GM12878 (cell line): ENCODE results near the gene PRMT1. TPM values are rescaled to one million over a fixed set of nuclear protein-coding genes. Genes with fewer than 3 reads are reported as not detected.

Source experiments
- ATAC-seq: fragments of 200-7000 bp; cut with Tn5 transposase; 3 replicates; pipeline ENCODE4 v1.9.1; 2020; ENCODE audit warnings: mild to moderate bottlenecking, moderate library complexity
- BruUV-seq: library from RNA; stranded (reverse); fragments of 400-500 nt; replicated peaks from 2 replicates; lab custom pipeline; 2021; lab: Mats Ljungman, UMichigan
- CTCF ChIA-PET: fragments of 300-600 bp; sonication (Branson Sonifier 250); formaldehyde crosslinking; extraction: SDS; loops from one replicate; lab custom pipeline; 2021; ENCODE audit warnings: inconsistent platforms; lab: Yijun Ruan, JAX
- POLR2A ChIA-PET: fragments of 350-600 bp; formaldehyde crosslinking; extraction: SDS; loops from one replicate; lab custom pipeline; 2021; ENCODE audit warnings: inconsistent platforms; lab: Charles Lee
- RAD21 ChIA-PET: fragments of 300-600 bp; sonication (Branson Sonifier 250); formaldehyde crosslinking; loops from one replicate; lab custom pipeline; 2023; ENCODE audit warnings: antibody characterized with exemption; ENCODE audit not compliant: unreplicated experiment; lab: Charles Lee
- SMC1A ChIA-PET: fragments of 300-600 bp; sonication (Branson Sonifier 250); formaldehyde crosslinking; loops from one replicate; lab custom pipeline; 2023; ENCODE audit not compliant: unreplicated experiment, uncharacterized antibody; lab: Charles Lee
- DNase-seq: peaks from one replicate; pipeline ENCODE4 v3.0.0-alpha.2; 2011; ENCODE audit warnings: low read depth, low spot score
- FAIRE-seq: peaks from 3 replicates; lab custom pipeline; 2011; peaks lifted over from hg19 to GRCh38; lab: Jason Lieb, UNC
- H2AFZ ChIP-seq: 2 replicates; pipeline ENCODE4 v1.6.0; 2011; ENCODE audit warnings: low read depth, low read length, control low read depth; ENCODE audit not compliant: control insufficient read depth
- H3K27ac ChIP-seq: 2 replicates; pipeline ENCODE4 v1.5.1; 2011; ENCODE audit warnings: control low read depth; ENCODE audit not compliant: control insufficient read depth, insufficient read depth
- H3K27me3 ChIP-seq, 2 experiments: replicated peaks in 1 of 2; 2 replicates each; pipeline versions ENCODE4 v1.6.0 to v1.6.1; 2011; ENCODE audit warnings: low read length in 1 of 2; ENCODE audit not compliant: control insufficient read depth in 2 of 2, insufficient read depth in 2 of 2
- H3K36me3 ChIP-seq, 2 experiments: 2 replicates each; pipeline ENCODE4 v1.5.1; 2011; ENCODE audit warnings: low read length in 1 of 2; ENCODE audit not compliant: control insufficient read depth in 2 of 2, insufficient read depth in 2 of 2
- H3K4me1 ChIP-seq: 2 replicates; pipeline ENCODE4 v1.6.1; 2011; ENCODE audit warnings: mild to moderate bottlenecking, low read length, moderate library complexity, mixed read lengths; ENCODE audit not compliant: control insufficient read depth, insufficient read depth
- H3K4me2 ChIP-seq: 2 replicates; pipeline ENCODE4 v1.6.0; 2011; ENCODE audit warnings: control low read depth; ENCODE audit not compliant: control insufficient read depth, insufficient read depth
- H3K4me3 ChIP-seq: fragments of 200-600 bp; sonication (generic); 2 replicates; pipeline ENCODE4 v1.5.1; 2016
- H3K79me2 ChIP-seq: 2 replicates; pipeline ENCODE4 v1.6.0; 2011; ENCODE audit warnings: low read length; ENCODE audit not compliant: control insufficient read depth, insufficient read depth
- H3K9ac ChIP-seq: 2 replicates; pipeline ENCODE4 v1.8.0; 2011; ENCODE audit warnings: low read length, control low read depth, mixed read lengths; ENCODE audit not compliant: control insufficient read depth, insufficient read depth
- H3K9me3 ChIP-seq: replicated peaks from 3 replicates; pipeline ENCODE4 v1.5.1; 2011; ENCODE audit warnings: mild to moderate bottlenecking, low read length; ENCODE audit not compliant: control insufficient read depth, insufficient read depth
- H4K20me1 ChIP-seq: 2 replicates; pipeline ENCODE4 v1.6.0; 2011; ENCODE audit not compliant: control insufficient read depth, insufficient read depth
- ATF2 ChIP-seq: IDR thresholded peaks from 2 replicates; pipeline ENCODE4 v1.6.1; 2012; ENCODE audit warnings: low read length, inconsistent platforms
- ESRRA ChIP-seq: IDR thresholded peaks from 2 replicates; pipeline ENCODE4 v1.6.1; 2012; ENCODE audit warnings: mild to moderate bottlenecking, low read length, improper control_type of control experiment
- FOXK2 ChIP-seq: fragments of 450-650 bp; IDR thresholded peaks from 2 replicates; pipeline ENCODE4 v1.6.1; 2017; ENCODE audit warnings: mild to moderate bottlenecking, moderate library complexity
- HDAC2 ChIP-seq: fragments of 200-600 bp; sonication (generic); IDR thresholded peaks from 2 replicates; pipeline ENCODE4 v1.6.1; 2017
- IRF4 ChIP-seq: IDR thresholded peaks from 2 replicates; pipeline ENCODE4 v1.6.1; 2011; ENCODE audit warnings: low read depth, low read length
- MLLT1 ChIP-seq: fragments of 450-650 bp; IDR thresholded peaks from 2 replicates; pipeline ENCODE4 v1.6.1; 2016; ENCODE audit warnings: mild to moderate bottlenecking
- PML ChIP-seq: IDR thresholded peaks from 2 replicates; pipeline ENCODE4 v1.6.1; 2012; ENCODE audit warnings: low read length, inconsistent platforms
- PRDM15 ChIP-seq: fragments of 450-650 bp; formaldehyde crosslinking; IDR thresholded peaks from 2 replicates; pipeline ENCODE4 v1.4.0; 2020; ENCODE audit warnings: mild to moderate bottlenecking, moderate library complexity
- RCOR1 ChIP-seq: conservative IDR thresholded peaks from 2 replicates; pipeline ENCODE4 v1.6.1; 2012; ENCODE audit warnings: low read depth, low read length, improper control_type of control experiment
- SMAD5 ChIP-seq: IDR thresholded peaks from 2 replicates; pipeline ENCODE4 v1.6.1; 2016; ENCODE audit warnings: antibody characterized with exemption, low read depth
- SREBF1 ChIP-seq: IDR thresholded peaks from 2 replicates; pipeline ENCODE4 v1.6.1; 2012; ENCODE audit warnings: mild to moderate bottlenecking, low read length
- STAT3 ChIP-seq: IDR thresholded peaks from 2 replicates; pipeline ENCODE4 v1.6.1; 2011; ENCODE audit warnings: low read depth, low read length, improper control_type of control experiment
- TCF12 ChIP-seq: IDR thresholded peaks from 2 replicates; pipeline ENCODE4 v1.6.1; 2011; ENCODE audit warnings: low read depth, mild to moderate bottlenecking, low read length
- ZBTB33 ChIP-seq: fragments of 450-650 bp; IDR thresholded peaks from 2 replicates; pipeline ENCODE4 v1.6.1; 2017; ENCODE audit warnings: mild to moderate bottlenecking
- ZNF24 ChIP-seq: fragments of 450-650 bp; IDR thresholded peaks from 2 replicates; pipeline ENCODE4 v1.6.1; 2017; ENCODE audit warnings: antibody characterized with exemption, mild to moderate bottlenecking
- WGBS: methylation state at CpG from one replicate; pipeline ENCODE4 v1.1.6; 2016; ENCODE audit warnings: low lambda C conversion rate; ENCODE audit not compliant: insufficient replicate concordance, insufficient coverage; ENCODE audit errors: missing lambda C conversion rate; 5-methylcytosine and 5-hydroxymethylcytosine counted together
- in situ Hi-C: fragments of 300-500 bp; cut with MboI; formaldehyde crosslinking; loops from 9 replicates; pipeline ENCODE4 v1.14.3; 2018; ENCODE audit warnings: mixed read lengths
- intact Hi-C: fragments of 100-400 bp; cut with micrococcal nuclease; formaldehyde crosslinking; loops from one replicate; pipeline ENCODE4 v1.14.2; 2022; ENCODE audit not compliant: unreplicated experiment
- polyA plus RNA-seq, 11 experiments: library from polyadenylated mRNA; depleted of rRNA in 4 of 11; unstranded in 6 of 11; stranded (reverse) in 5 of 11; fragments of >200 nt; fragmentation: Nextera tagmentation in 4 of 11; fragmentation: Illumina TruSeq in 1 of 11; extraction: Ambion mirVana in 4 of 11; extraction: Trizol in 1 of 11; gene quantifications; 1 replicate in 1 of 11; 2 replicates in 10 of 11; pipeline versions ENCODE4 v1.2.1 to v1.2.3, GENCODE V29; 2011 to 2016; ENCODE audit warnings: inconsistent platforms in 2 of 11, missing spikeins in 2 of 11, low read depth in 1 of 11
- total RNA-seq, 4 experiments: library from RNA; depleted of rRNA in 3 of 4; stranded (reverse); fragments of >200 nt in 3 of 4; fragmentation: Illumina TruSeq in 1 of 4; extraction: Trizol in 1 of 4; gene quantifications; 2 replicates each; pipeline versions ENCODE4 v1.2.1 to v1.2.3, GENCODE V29; 2013 to 2021

PRMT1 gene
- total and polyA plus RNA-seq, 10 of the 15 experiments (the other 5 are each of a cell fraction or from before 2014, with no cell fraction given): 19.9 to 667 (median 444) TPM

- intact Hi-C loops (no loop called here), in situ Hi-C loops (no loop called here)
- ChIA-PET CTCF (interaction anchor here (0.6 kb wide), 2 partner anchors 51 to 127 kb away, joined by 3 read pairs; no protein-coding TSS in a partner anchor), POLR2A (interaction anchor here (0.7 kb wide), 1 partner anchor 19 kb away, joined by 6 read pairs; no protein-coding TSS in a partner anchor), SMC1A (interaction anchor here (1.4 kb wide), 1 partner anchor 41 kb away, joined by 3 read pairs; no protein-coding TSS in a partner anchor), RAD21 (interaction anchor here (0.7 kb wide), 1 partner anchor 255 kb away, joined by 3 read pairs; no protein-coding TSS in a partner anchor)
- no peaks in the 10 kb centered on the region for H4K20me1 ChIP-seq
- FAIRE-seq: no peak
- H3K4me3 ChIP-seq: no peak overlapping the region
- no peaks in the 10 kb centered on the region for H3K36me3 ChIP-seq
- no TSS peak for BruUV-seq
- 21% methylated on average over 17 of the region's 19 CpGs for WGBS
- peaks cover 18% of the 10 kb centered on the region for H3K79me2 ChIP-seq
- H3K9me3 ChIP-seq: no peaks in the 10 kb centered on the region
- H3K27me3 ChIP-seq: no peaks in the 10 kb centered on the region
- H3K27ac ChIP-seq: no peak overlapping the region
- no peak overlapping the region for H3K9ac ChIP-seq
- H3K4me1 ChIP-seq: peaks cover 9% of the 10 kb centered on the region
- H3K4me2 ChIP-seq: no peak overlapping the region
- no peak for ATAC-seq
- DNase-seq: no peak
- H2AFZ ChIP-seq: no peak overlapping the region
- TF ChIP-seq SMAD5 (no peak), ATF2 (no peak), ESRRA (no peak), PRDM15 (no peak), RCOR1 (no peak), IRF4 (no peak), PML (no peak), TCF12 (no peak), ZBTB33 (no peak), ZNF24 (no peak), STAT3 (no peak), SREBF1 (no peak), MLLT1 (no peak), HDAC2 (no peak), FOXK2 (no peak)
Measured at GRCh38 chr19:49637821-49638738, 39.0 kb upstream of the PRMT1 start.
